Transverse colon (tissue), 4 donors: ENCODE results near the gene KRTAP9-2. TPM values are rescaled to one million over a fixed set of nuclear protein-coding genes. Genes with fewer than 3 reads are reported as not detected.

Experiments used
- DNase-seq: peaks from one replicate; pipeline ENCODE4 v3.0.0-alpha.2; 2019
- H3K27ac ChIP-seq, 4 donors: fragments of 200-600 bp; sonication (generic); 2 replicates each; pipeline ENCODE4 v1.5.1; 2016 to 2018; ENCODE audit warnings: inconsistent platforms in 4 of 4
- H3K27me3 ChIP-seq: fragments of 200-600 bp; sonication (generic); 2 replicates; pipeline ENCODE4 v1.5.1; 2017; ENCODE audit warnings: inconsistent platforms
- H3K36me3 ChIP-seq, 4 donors: fragments of 200-600 bp; sonication (generic); 2 replicates each; pipeline ENCODE4 v1.5.1; 2017 to 2019; ENCODE audit warnings: inconsistent platforms in 4 of 4
- H3K4me1 ChIP-seq, 4 donors: fragments of 200-600 bp; sonication (generic); 2 replicates each; pipeline ENCODE4 v1.5.1; 2017 to 2020; ENCODE audit warnings: inconsistent platforms in 4 of 4
- H3K4me3 ChIP-seq, 4 donors: fragments of 200-600 bp; sonication (generic); 1 replicate in 1 of 4; 2 replicates in 3 of 4; pipeline versions ENCODE4 v1.5.1 to v1.6.1; 2017 to 2019; ENCODE audit warnings: inconsistent platforms in 4 of 4
- H3K9me3 ChIP-seq, 2 donors: fragments of 200-600 bp; sonication (generic); 2 replicates each; pipeline ENCODE4 v1.5.1; 2017 to 2019; ENCODE audit warnings: inconsistent platforms in 2 of 2
- CTCF ChIP-seq, 5 experiments: fragments of 200-600 bp in 3 of 5; fragments of 450-650 bp in 2 of 5; sonication (generic) in 3 of 5; IDR thresholded peaks; 1 replicate in 2 of 5; 2 replicates in 3 of 5; pipeline ENCODE4 v1.5.1; 2016 to 2017; ENCODE audit warnings: antibody characterized with exemption in 5 of 5, inconsistent platforms in 3 of 5, mild to moderate bottlenecking in 2 of 5, moderate library complexity in 1 of 5
- EP300 ChIP-seq: sonication (generic); formaldehyde crosslinking; IDR thresholded peaks from one replicate; pipeline ENCODE4 v1.6.1; 2017; ENCODE audit warnings: antibody characterized with exemption, low read depth
- POLR2A ChIP-seq: fragments of 450-650 bp; IDR thresholded peaks from one replicate; pipeline ENCODE4 v1.6.1; 2016; ENCODE audit warnings: antibody characterized with exemption, mild to moderate bottlenecking, moderate library complexity
- POLR2AphosphoS5 ChIP-seq, 3 donors: sonication (generic); formaldehyde crosslinking; IDR thresholded peaks; one replicate each; pipeline ENCODE4 v1.6.1; 2016; ENCODE audit warnings: antibody characterized with exemption in 3 of 3
- WGBS, 2 donors: methylation state at CpG; one replicate each; pipeline ENCODE4 v1.1.5; 2018; ENCODE audit warnings: low coverage in 1 of 2; 5-methylcytosine and 5-hydroxymethylcytosine counted together
- in situ Hi-C, 4 donors: fragments of 200-750 bp; cut with MboI; loops; one replicate each; pipeline versions ENCODE4 v1.15.0 to v1.15.1; 2017; ENCODE audit warnings: low sequenced_read_pairs in 3 of 4, low pct_ligation_motif_present in 1 of 4, low pct_unique_long_range_greater_than_20kb in 1 of 4
- intact Hi-C: fragments of 100-400 bp; cut with DNase I; formaldehyde crosslinking; loops from one replicate; pipeline ENCODE4 v1.15.1; 2023; ENCODE audit warnings: low total_unique reads
- total RNA-seq, 4 donors: library from RNA; depleted of rRNA; stranded (reverse); fragments of >200 nt; gene quantifications; one replicate each; pipeline ENCODE4 v1.1.0, GENCODE V29; 2016

Gene KRTAP9-2
- total RNA-seq, 4 donors from 2014 or later = not detected

- intact Hi-C loops = no loop called here
- 23 to 33% methylated on average over 1 of the region's 1 CpG for WGBS, 2 donors
- TF ChIP-seq POLR2A (no peak), POLR2AphosphoS5 (IDR thresholded peaks at IDR 0.05) (no peak), EP300 (no peak), CTCF (IDR thresholded peaks at IDR 0.05) (no peak)
- Histone ChIP-seq H3K4me1 (peaks cover 0 to 10% (median 4%) of the 10 kb centered on the region in 4 donors), H3K36me3 (no peaks in the 10 kb centered on the region), H3K9me3 (no peaks in the 10 kb centered on the region), H3K4me3 (no peak overlapping the region), H3K27ac (no peak overlapping the region), H3K27me3 (no peaks in the 10 kb centered on the region)
- DNase-seq = no peak
- in situ Hi-C loops = no loop called here
Observed at GRCh38 chr17:41196068-41196467, 30.4 kb upstream of the KRTAP9-2 start.

- intact Hi-C loops (no loop called here), in situ Hi-C loops (no loop called here)
- H3K9me3 ChIP-seq = no peaks in the 10 kb centered on the region
- H3K27me3 ChIP-seq = no peaks in the 10 kb centered on the region
- peak in 1 of 3 donors; percentile 7 for TF ChIP-seq POLR2AphosphoS5 (IDR thresholded peaks at IDR 0.05)
- TF ChIP-seq POLR2A = no peak
- H3K27ac ChIP-seq = peak overlapping the region in 3 of 4 donors; percentile 1 to 41 (median 36)
- no peak overlapping the region for H3K4me3 ChIP-seq
- no peaks in the 10 kb centered on the region for H3K36me3 ChIP-seq
- DNase-seq = peak; percentile 20
- 25 to 39% methylated on average over 2 to 5 of the region's 5 CpGs for WGBS, 2 donors
- H3K4me1 ChIP-seq = peaks cover 0 to 10% (median 4%) of the 10 kb centered on the region in 4 donors
Observed at GRCh38 chr17:41199421-41200078, 26.9 kb upstream of the KRTAP9-2 start.

- Histone ChIP-seq H3K36me3 (no peaks in the 10 kb centered on the region), H3K4me3 (no peak overlapping the region), H3K27ac (no peak overlapping the region), H3K27me3 (peaks cover 12% of the 10 kb centered on the region), H3K9me3 (no peaks in the 10 kb centered on the region), H3K4me1 (no peaks in the 10 kb centered on the region)
- WGBS, 2 donors = 0 to 20% methylated on average over 1 of the region's 1 CpG
- in situ Hi-C loops = no loop called here
- peak; percentile 22 for DNase-seq
- TF ChIP-seq CTCF (IDR thresholded peaks at IDR 0.05) = no peak
- TF ChIP-seq POLR2A = no peak
- TF ChIP-seq POLR2AphosphoS5 (IDR thresholded peaks at IDR 0.05) = peak; percentile 23 to 78 (median 49)
- intact Hi-C loops = no loop called here
Observed at GRCh38 chr17:41211845-41212466, 14.5 kb upstream of the KRTAP9-2 start.

GRCh38 chr17:41212524-41213169 is 13.8 kb upstream of the KRTAP9-2 start:
- in situ Hi-C loops (no loop called here), intact Hi-C loops (no loop called here)
- Histone ChIP-seq H3K9me3 (no peaks in the 10 kb centered on the region), H3K36me3 (no peaks in the 10 kb centered on the region), H3K4me3 (no peak overlapping the region), H3K27me3 (peaks cover 12% of the 10 kb centered on the region), H3K4me1 (no peaks in the 10 kb centered on the region), H3K27ac (peak overlapping the region in 1 of 4 donors; percentile 2)
- DNase-seq = no peak
- TF ChIP-seq POLR2AphosphoS5 (IDR thresholded peaks at IDR 0.05) = peak in 2 of 3 donors; percentile 67 to 74
- TF ChIP-seq CTCF (IDR thresholded peaks at IDR 0.05) = no peak
- 71 to 76% methylated on average over 4 to 7 of the region's 7 CpGs for WGBS, 2 donors
